HG02763 (cell line): ENCODE measurements around the gene ZYX.

ENCODE experiments used
- ATAC-seq: cut with Tn5 transposase; IDR thresholded peaks from one replicate; pipeline ENCODE4 v1.9.1; 2021; ENCODE audit warnings: mild to moderate bottlenecking, moderate library complexity; ENCODE audit not compliant: unreplicated experiment

ZYX gene, protein sequence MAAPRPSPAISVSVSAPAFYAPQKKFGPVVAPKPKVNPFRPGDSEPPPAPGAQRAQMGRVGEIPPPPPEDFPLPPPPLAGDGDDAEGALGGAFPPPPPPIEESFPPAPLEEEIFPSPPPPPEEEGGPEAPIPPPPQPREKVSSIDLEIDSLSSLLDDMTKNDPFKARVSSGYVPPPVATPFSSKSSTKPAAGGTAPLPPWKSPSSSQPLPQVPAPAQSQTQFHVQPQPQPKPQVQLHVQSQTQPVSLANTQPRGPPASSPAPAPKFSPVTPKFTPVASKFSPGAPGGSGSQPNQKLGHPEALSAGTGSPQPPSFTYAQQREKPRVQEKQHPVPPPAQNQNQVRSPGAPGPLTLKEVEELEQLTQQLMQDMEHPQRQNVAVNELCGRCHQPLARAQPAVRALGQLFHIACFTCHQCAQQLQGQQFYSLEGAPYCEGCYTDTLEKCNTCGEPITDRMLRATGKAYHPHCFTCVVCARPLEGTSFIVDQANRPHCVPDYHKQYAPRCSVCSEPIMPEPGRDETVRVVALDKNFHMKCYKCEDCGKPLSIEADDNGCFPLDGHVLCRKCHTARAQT

GRCh38 chr7:143380646-143381426, at the start of gene ZYX:
ZYX (plus strand) TSS chr7:143381345; CDS start chr7:143381572, 227 bp downstream.
- peak; percentile 77 for ATAC-seq

GRCh38 chr7:143334244-143334643, 46.9 kb upstream of the ZYX start:
- ATAC-seq: no peak

DNA sequence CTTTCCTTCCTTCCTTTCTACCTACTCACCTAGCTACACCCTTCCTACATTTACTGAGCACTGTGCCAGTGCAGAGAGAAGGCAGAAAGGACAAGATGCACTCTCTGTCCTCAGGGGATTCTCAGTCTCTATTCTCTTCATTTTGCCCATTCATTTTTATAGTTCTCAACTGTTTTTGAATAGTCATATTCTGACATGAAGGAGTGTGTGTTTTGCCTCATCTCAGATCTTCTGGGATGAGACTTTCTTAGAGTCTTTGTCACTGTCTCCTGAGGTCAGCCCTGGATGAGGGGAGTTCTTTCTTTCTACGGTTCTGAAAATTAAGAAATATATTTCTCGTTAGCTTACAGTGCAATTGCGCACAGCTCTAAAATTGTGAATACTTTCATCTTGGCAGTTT, 43.9 kb upstream of the ZYX start:
- no peak for ATAC-seq

DNA sequence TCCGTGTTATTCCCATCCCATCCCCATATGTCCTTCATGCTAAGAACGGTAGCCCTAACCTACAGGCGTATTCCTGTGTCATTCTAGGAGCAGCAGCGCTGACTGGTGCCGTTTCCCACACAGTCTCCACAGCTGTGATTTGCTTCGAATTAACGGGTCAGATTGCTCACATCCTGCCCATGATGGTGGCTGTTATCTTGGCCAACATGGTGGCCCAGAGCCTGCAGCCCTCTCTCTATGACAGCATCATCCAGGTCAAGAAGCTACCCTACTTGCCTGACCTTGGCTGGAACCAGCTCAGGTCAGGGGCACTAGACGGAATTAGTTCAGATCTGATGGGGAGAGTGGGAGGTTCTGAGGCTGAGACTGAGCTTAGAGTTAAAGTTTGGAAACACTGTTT, 39.3 kb upstream of the ZYX start:
- ATAC-seq: no peak

GRCh38 chr7:143343596-143343995, 37.5 kb upstream of the ZYX start:
- no peak for ATAC-seq

GRCh38 chr7:143345428-143345900, 35.7 kb upstream of the ZYX start:
- peak; percentile 60 for ATAC-seq

- no peak for ATAC-seq
Observed at GRCh38 chr7:143346018-143346417, 35.1 kb upstream of the ZYX start.

- no peak for ATAC-seq
Observed at GRCh38 chr7:143347950-143348349, 33.2 kb upstream of the ZYX start.

- no peak for ATAC-seq
Observed at GRCh38 chr7:143351060-143351459, 30.1 kb upstream of the ZYX start.

DNA sequence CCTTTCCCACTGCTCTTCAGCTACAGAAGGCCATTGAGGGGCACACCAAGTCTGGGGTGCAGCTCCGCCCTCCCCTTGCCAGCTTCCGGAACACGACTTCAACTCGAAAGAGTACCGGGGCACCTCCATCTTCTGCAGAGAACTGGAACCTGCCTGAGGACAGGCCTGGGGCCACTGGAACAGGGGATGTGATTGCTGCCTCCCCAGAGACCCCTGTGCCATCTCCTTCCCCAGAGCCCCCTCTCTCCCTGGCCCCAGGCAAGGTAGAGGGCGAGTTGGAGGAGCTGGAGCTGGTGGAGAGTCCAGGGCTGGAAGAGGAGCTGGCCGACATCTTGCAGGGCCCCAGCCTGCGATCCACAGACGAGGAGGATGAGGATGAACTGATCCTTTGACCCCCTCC, 29.6 kb upstream of the ZYX start:
- ATAC-seq: no peak

DNA sequence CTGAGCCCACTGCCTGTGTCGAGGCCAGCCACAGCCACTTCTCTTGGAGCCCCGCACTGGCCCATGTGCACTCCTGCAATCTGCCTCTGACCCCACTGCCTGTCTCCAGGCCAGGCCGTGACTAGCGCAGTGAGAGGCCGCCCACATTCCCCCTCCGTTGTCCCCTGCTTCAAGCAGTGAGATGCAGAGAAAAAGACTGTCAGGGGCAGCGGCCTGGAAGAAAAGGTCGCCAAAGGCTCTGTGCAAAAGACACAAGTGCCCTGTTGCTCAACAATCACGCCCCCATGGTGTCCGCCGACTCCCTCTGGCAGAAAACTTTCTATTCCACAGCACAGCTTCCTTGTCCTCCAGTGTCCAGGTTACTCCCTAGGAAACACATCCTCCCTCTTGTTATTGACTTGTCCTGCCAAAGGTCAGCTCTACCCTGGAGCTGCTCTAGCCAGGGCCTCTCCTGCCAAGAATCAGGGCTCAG, 28.6 kb upstream of the ZYX start:
- no peak for ATAC-seq

GRCh38 chr7:143354376-143354775, 26.8 kb upstream of the ZYX start:
- no peak for ATAC-seq

DNA sequence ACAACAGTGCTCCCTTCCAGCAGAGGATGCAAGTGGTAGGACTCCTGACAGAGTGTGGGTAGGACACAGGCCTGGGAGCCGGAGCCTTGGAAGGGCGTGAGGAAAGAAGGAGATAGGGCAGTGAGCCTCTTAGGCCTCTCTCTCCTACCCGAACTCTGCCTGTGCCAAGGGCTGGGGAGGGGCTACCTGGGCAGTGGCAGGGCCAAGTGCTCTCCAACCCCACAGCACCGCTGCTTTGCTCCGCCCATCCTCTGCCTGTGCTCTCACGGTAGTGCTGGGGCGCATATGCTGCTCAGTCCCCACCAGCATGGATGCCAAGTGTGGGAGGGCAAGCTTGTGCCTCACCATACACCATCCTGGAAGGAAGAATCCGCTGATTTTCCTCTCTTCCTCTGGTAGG, 26.2 kb upstream of the ZYX start:
- ATAC-seq: no peak

- no peak for ATAC-seq
Observed at GRCh38 chr7:143355450-143356385, 25.4 kb upstream of the ZYX start.

GRCh38 chr7:143356414-143357050, 24.6 kb upstream of the ZYX start:
- no peak for ATAC-seq

DNA sequence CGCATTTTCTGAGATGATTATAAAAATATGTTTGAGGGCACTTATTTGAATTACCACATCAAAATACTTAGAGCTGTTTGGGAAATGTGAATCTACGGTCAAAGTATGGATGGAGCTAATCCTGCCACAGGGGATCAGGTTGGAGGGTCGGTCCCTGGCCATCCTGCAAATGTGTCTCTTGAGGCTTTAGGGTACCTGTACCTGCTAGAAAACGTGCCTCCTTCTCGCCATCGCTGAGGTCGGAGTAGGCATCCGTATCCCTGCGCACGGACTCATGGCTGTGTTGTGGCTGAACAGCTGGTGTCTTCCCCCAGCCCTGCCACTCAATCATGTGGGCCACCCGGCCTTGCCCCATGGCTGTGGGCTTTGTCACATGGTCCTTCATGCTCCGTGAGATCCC, 22.5 kb upstream of the ZYX start:
- ATAC-seq: no peak

GRCh38 chr7:143359771-143360353, 21.3 kb upstream of the ZYX start:
- no peak for ATAC-seq

GRCh38 chr7:143360788-143361551, 20.2 kb upstream of the ZYX start:
- ATAC-seq: no peak

DNA sequence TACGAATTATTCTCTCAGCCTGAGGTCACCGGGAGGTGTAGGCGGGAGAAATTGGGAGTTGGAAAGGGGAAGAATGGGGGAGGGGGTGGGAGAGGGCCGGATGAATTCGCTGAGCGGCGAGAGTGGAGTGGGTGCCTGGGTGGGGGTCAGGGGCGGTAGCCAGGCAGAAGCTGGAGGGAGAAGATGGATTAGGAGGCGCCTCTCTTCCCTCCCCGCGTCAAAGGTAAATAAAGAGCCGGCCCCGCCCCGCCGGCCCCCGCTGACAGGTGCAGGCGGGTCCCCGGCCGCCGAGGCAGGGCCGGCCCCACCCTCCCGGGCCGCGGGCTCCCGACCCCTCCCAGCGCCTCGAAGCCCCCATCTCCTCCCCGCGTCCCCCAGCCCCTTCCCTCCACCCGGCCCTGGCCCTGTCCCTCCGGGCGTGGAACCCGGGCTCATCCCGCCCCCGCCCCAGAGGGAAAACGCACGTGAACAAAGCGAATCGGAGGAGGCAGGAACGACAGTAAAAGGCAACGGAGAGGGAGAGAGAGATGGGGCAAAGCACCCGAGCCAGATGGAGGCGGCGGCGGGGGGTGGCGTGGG, 19.5 kb upstream of the ZYX start:
- ATAC-seq: no peak
